Measurements from ENCODE around the gene CALHM6. TPM values are rescaled to one million over a fixed set of nuclear protein-coding genes. Genes with fewer than 3 reads are reported as not detected.

The CALHM6 gene
- total and polyA plus RNA-seq, 2 of the 13 experiments (the other 11 are each of a cell fraction or from before 2014, with no cell fraction given), result not detected

- Histone ChIP-seq H2AFZ (ENCODE audit: low read length) (no peak overlapping the region), H3K27me3 (ENCODE audit: control insufficient read depth in 1 of 2, insufficient read depth in 2 of 2, low read length in 2 of 2) (no peaks in the 10 kb centered on the region), H3K9ac (ENCODE audit: insufficient read depth, low read depth, low read length) (no peak overlapping the region), H3K9me3 (ENCODE audit: low read length) (no peaks in the 10 kb centered on the region), H3K27ac (ENCODE audit: extremely low read length, insufficient read depth, low read length) (no peak overlapping the region), H3K4me2 (ENCODE audit: low read depth, low read length) (no peak overlapping the region), H3K4me3 (replicated peaks in 1 of 3; ENCODE audit: insufficient read depth in 1 of 3, low read depth in 2 of 3, low read length in 3 of 3) (no peak overlapping the region), H4K20me1 (ENCODE audit: insufficient read depth, low read length) (no peaks in the 10 kb centered on the region), H3K36me3 (replicated peaks in 1 of 2; ENCODE audit: control insufficient read depth in 1 of 2, insufficient read depth in 2 of 2, low read length in 2 of 2) (no peaks in the 10 kb centered on the region), H3K79me2 (ENCODE audit: insufficient read depth, low read length) (no peaks in the 10 kb centered on the region), H3K4me1 (ENCODE audit: insufficient read depth, low read length) (peaks cover 9% of the 10 kb centered on the region)
- WGBS (ENCODE audit: low lambda C conversion rate), result 8% methylated on average over 1 of the region's 1 CpG
- in situ Hi-C loops (cut with HindIII; ENCODE audit: extremely low pct_ligation_motif_present, low pct_unique_long_range_greater_than_20kb) (no loop called here), intact Hi-C loops (cut with micrococcal nuclease; ENCODE audit: unreplicated experiment) (no loop called here)
- no TSS peak for BruUV-seq (replicated peaks)
- ChIA-PET POLR2A (no interaction called here), CTCF (ENCODE audit: low intra/inter-chr PET ratio, low total read pairs) (no interaction called here)
- ATAC-seq, result no peak
- no peak for FAIRE-seq
- no peak for DNase-seq (ENCODE audit: low spot score)
- no peak for TF ChIP-seq KLF6 (CRISPR knock-in tag; IDR thresholded peaks at IDR 0.05)
- no peak for TF ChIP-seq ZNF678 (CRISPR knock-in tag; IDR thresholded peaks at IDR 0.05)
- TF ChIP-seq, protein P1, sequence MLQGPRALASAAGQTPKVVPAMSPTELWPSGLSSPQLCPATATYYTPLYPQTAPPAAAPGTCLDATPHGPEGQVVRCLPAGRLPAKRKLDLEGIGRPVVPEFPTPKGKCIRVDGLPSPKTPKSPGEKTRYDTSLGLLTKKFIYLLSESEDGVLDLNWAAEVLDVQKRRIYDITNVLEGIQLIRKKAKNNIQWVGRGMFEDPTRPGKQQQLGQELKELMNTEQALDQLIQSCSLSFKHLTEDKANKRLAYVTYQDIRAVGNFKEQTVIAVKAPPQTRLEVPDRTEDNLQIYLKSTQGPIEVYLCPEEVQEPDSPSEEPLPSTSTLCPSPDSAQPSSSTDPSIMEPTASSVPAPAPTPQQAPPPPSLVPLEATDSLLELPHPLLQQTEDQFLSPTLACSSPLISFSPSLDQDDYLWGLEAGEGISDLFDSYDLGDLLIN (CRISPR knock-in tag; IDR thresholded peaks at IDR 0.05; ENCODE audit: borderline replicate concordance), result no peak
- TF ChIP-seq SMAD3 (CRISPR knock-in tag; IDR thresholded peaks at IDR 0.05), result no peak
- no peak for TF ChIP-seq MIER3 (CRISPR knock-in tag; IDR thresholded peaks at IDR 0.05; ENCODE audit: borderline replicate concordance)
- TF ChIP-seq FLYWCH1 (CRISPR knock-in tag; IDR thresholded peaks at IDR 0.05), result no peak
Observed at GRCh38 chr6:116471531-116471930, 10.4 kb downstream of the CALHM6 start.

GRCh38 chr6:116472706-116473105 lies 11.5 kb downstream of the CALHM6 start:
- Histone ChIP-seq H3K36me3 (replicated peaks in 1 of 2; ENCODE audit: control insufficient read depth in 1 of 2, insufficient read depth in 2 of 2, low read length in 2 of 2) (no peaks in the 10 kb centered on the region), H3K79me2 (ENCODE audit: insufficient read depth, low read length) (no peaks in the 10 kb centered on the region), H4K20me1 (ENCODE audit: insufficient read depth, low read length) (no peaks in the 10 kb centered on the region), H3K9me3 (ENCODE audit: low read length) (no peaks in the 10 kb centered on the region), H2AFZ (ENCODE audit: low read length) (no peak overlapping the region), H3K4me3 (replicated peaks in 1 of 3; ENCODE audit: insufficient read depth in 1 of 3, low read depth in 2 of 3, low read length in 3 of 3) (no peak overlapping the region), H3K4me1 (ENCODE audit: insufficient read depth, low read length) (peaks cover 9% of the 10 kb centered on the region), H3K27me3 (ENCODE audit: control insufficient read depth in 1 of 2, insufficient read depth in 2 of 2, low read length in 2 of 2) (no peaks in the 10 kb centered on the region), H3K4me2 (ENCODE audit: low read depth, low read length) (no peak overlapping the region), H3K27ac (ENCODE audit: extremely low read length, insufficient read depth, low read length) (no peak overlapping the region), H3K9ac (ENCODE audit: insufficient read depth, low read depth, low read length) (no peak overlapping the region)
- in situ Hi-C loops (cut with HindIII; ENCODE audit: extremely low pct_ligation_motif_present, low pct_unique_long_range_greater_than_20kb) (no loop called here), intact Hi-C loops (cut with micrococcal nuclease; ENCODE audit: unreplicated experiment) (no loop called here)
- no TSS peak for BruUV-seq (replicated peaks)
- DNase-seq (ENCODE audit: low spot score), result no peak
- 16% methylated on average over 3 of the region's 3 CpGs for WGBS (ENCODE audit: low lambda C conversion rate)
- no peak for ATAC-seq
- CTCF ChIA-PET (ENCODE audit: low intra/inter-chr PET ratio, low total read pairs), result no interaction called here
- POLR2A ChIA-PET, result no interaction called here
- FAIRE-seq, result no peak
- TF ChIP-seq ARNT (IDR thresholded peaks at IDR 0.05) (no peak), KLF12 (CRISPR knock-in tag; IDR thresholded peaks at IDR 0.05; ENCODE audit: borderline replicate concordance) (no peak), ZNF703 (CRISPR knock-in tag; IDR thresholded peaks at IDR 0.05; ENCODE audit: borderline replicate concordance) (no peak), CBX1 (IDR thresholded peaks at IDR 0.05; ENCODE audit: low read depth) (no peak), FIP1L1 (IDR thresholded peaks at IDR 0.05; ENCODE audit: borderline replicate concordance, insufficient read depth, low read depth, low read length) (no peak)
- TF ChIP-seq, protein P2, sequence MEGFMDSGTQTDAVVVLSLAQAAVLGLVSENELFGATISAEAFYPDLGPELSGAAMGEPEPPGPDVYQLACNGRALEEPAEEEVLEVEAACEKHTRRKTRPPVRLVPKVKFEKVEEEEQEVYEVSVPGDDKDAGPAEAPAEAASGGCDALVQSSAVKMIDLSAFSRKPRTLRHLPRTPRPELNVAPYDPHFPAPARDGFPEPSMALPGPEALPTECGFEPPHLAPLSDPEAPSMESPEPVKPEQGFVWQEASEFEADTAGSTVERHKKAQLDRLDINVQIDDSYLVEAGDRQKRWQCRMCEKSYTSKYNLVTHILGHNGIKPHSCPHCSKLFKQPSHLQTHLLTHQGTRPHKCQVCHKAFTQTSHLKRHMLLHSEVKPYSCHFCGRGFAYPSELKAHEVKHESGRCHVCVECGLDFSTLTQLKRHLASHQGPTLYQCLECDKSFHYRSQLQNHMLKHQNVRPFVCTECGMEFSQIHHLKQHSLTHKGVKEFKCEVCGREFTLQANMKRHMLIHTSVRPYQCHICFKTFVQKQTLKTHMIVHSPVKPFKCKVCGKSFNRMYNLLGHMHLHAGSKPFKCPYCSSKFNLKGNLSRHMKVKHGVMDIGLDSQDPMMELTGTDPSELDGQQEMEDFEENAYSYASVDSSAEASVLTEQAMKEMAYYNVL (CRISPR knock-in tag; IDR thresholded peaks at IDR 0.05; ENCODE audit: borderline replicate concordance), result no peak
- TF ChIP-seq, protein P3, sequence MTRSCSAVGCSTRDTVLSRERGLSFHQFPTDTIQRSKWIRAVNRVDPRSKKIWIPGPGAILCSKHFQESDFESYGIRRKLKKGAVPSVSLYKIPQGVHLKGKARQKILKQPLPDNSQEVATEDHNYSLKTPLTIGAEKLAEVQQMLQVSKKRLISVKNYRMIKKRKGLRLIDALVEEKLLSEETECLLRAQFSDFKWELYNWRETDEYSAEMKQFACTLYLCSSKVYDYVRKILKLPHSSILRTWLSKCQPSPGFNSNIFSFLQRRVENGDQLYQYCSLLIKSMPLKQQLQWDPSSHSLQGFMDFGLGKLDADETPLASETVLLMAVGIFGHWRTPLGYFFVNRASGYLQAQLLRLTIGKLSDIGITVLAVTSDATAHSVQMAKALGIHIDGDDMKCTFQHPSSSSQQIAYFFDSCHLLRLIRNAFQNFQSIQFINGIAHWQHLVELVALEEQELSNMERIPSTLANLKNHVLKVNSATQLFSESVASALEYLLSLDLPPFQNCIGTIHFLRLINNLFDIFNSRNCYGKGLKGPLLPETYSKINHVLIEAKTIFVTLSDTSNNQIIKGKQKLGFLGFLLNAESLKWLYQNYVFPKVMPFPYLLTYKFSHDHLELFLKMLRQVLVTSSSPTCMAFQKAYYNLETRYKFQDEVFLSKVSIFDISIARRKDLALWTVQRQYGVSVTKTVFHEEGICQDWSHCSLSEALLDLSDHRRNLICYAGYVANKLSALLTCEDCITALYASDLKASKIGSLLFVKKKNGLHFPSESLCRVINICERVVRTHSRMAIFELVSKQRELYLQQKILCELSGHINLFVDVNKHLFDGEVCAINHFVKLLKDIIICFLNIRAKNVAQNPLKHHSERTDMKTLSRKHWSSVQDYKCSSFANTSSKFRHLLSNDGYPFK (CRISPR knock-in tag; IDR thresholded peaks at IDR 0.05; ENCODE audit: borderline replicate concordance), result no peak

Measured in HepG2 (cell line).